Measurements from ENCODE around the gene ARF1.

DNA sequence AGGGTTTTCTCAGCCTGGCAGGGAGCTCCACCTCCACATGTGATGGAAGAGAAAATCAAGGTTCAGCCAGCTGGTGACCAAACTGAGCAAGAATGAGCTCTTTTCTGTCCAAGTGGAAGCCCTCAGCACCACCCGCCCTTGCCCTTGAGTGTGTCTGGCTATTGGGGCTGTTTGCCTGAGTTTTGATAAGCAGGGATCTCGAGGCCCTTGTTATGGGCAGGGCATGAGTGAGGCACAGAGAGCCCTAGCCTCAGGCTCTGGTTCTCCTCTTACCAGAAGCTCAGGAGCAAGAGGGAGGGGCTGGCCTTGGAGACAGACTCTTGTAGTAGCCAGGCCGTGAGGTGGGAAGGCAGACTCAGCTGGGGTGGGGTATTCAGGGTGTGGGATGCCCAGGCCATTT is 37.5 kb upstream of the ARF1 start:
- no peak for TF ChIP-seq POLR2A (IDR thresholded peaks at IDR 0.05)
- TF ChIP-seq, protein P1, sequence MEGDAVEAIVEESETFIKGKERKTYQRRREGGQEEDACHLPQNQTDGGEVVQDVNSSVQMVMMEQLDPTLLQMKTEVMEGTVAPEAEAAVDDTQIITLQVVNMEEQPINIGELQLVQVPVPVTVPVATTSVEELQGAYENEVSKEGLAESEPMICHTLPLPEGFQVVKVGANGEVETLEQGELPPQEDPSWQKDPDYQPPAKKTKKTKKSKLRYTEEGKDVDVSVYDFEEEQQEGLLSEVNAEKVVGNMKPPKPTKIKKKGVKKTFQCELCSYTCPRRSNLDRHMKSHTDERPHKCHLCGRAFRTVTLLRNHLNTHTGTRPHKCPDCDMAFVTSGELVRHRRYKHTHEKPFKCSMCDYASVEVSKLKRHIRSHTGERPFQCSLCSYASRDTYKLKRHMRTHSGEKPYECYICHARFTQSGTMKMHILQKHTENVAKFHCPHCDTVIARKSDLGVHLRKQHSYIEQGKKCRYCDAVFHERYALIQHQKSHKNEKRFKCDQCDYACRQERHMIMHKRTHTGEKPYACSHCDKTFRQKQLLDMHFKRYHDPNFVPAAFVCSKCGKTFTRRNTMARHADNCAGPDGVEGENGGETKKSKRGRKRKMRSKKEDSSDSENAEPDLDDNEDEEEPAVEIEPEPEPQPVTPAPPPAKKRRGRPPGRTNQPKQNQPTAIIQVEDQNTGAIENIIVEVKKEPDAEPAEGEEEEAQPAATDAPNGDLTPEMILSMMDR (IDR thresholded peaks at IDR 0.05): no peak
